Measurements from ENCODE around the gene GTF3C5.
"Not testable (repeated sequence)": the region's sequence is repeated elsewhere in the genome, so short reads cannot be mapped to it uniquely, and the experiment has no call there.

Gene GTF3C5

GRCh38 chr9:133078486-133078885 is 47.7 kb downstream of the GTF3C5 start:
- Histone ChIP-seq H3K79me2 (ENCODE audit: insufficient read depth, low read length) (no peaks in the 10 kb centered on the region), H3F3A (ENCODE audit: low read depth) (no peaks in the 10 kb centered on the region), H3K9me2 (replicated peaks; ENCODE audit: low read depth, low read length) (no peaks in the 10 kb centered on the region), H4K20me1 (ENCODE audit: insufficient read depth, low read length, poor library complexity, severe bottlenecking) (no peaks in the 10 kb centered on the region), H3K4me1 (ENCODE audit: insufficient read depth, low read length, poor library complexity, severe bottlenecking) (peaks cover 13% of the 10 kb centered on the region), H3K9ac (ENCODE audit: low read depth, low read length, poor library complexity, severe bottlenecking) (no peak overlapping the region), H3K27me3 (ENCODE audit: insufficient read depth, low read length, poor library complexity, severe bottlenecking) (no peaks in the 10 kb centered on the region), H3K36me3 (ENCODE audit: insufficient read depth, low read length) (no peaks in the 10 kb centered on the region), H3K4me2 (ENCODE audit: low read depth, low read length, poor library complexity, severe bottlenecking) (no peak overlapping the region), H3K9me3 (ENCODE audit: insufficient read depth, low read depth, low read length) (no peaks in the 10 kb centered on the region), H3K4me3 (ENCODE audit: low read length, poor library complexity, severe bottlenecking) (no peak overlapping the region), H2AFZ (ENCODE audit: low read length) (no peak overlapping the region)
- no peak for TF ChIP-seq CTCF (conservative IDR thresholded peaks at IDR 0.05; ENCODE audit: low read length)
- no peak for TF ChIP-seq EZH2phosphoT487 (IDR thresholded peaks at IDR 0.05; ENCODE audit: borderline replicate concordance)

GRCh38 chr9:133080161-133080560 is 49.4 kb downstream of the GTF3C5 start:
- Histone ChIP-seq H3F3A (ENCODE audit: low read depth) (no peaks in the 10 kb centered on the region), H3K79me2 (ENCODE audit: insufficient read depth, low read length) (no peaks in the 10 kb centered on the region), H3K27me3 (ENCODE audit: insufficient read depth, low read length, poor library complexity, severe bottlenecking) (no peaks in the 10 kb centered on the region), H4K20me1 (ENCODE audit: insufficient read depth, low read length, poor library complexity, severe bottlenecking) (no peaks in the 10 kb centered on the region), H2AFZ (ENCODE audit: low read length) (no peak overlapping the region), H3K4me2 (ENCODE audit: low read depth, low read length, poor library complexity, severe bottlenecking) (no peak overlapping the region), H3K36me3 (ENCODE audit: insufficient read depth, low read length) (no peaks in the 10 kb centered on the region), H3K4me3 (ENCODE audit: low read length, poor library complexity, severe bottlenecking) (no peak overlapping the region), H3K4me1 (ENCODE audit: insufficient read depth, low read length, poor library complexity, severe bottlenecking) (peaks cover 13% of the 10 kb centered on the region), H3K9ac (ENCODE audit: low read depth, low read length, poor library complexity, severe bottlenecking) (no peak overlapping the region), H3K9me2 (replicated peaks; ENCODE audit: low read depth, low read length) (no peaks in the 10 kb centered on the region), H3K9me3 (ENCODE audit: insufficient read depth, low read depth, low read length) (no peaks in the 10 kb centered on the region)
- no peak for TF ChIP-seq CTCF (conservative IDR thresholded peaks at IDR 0.05; ENCODE audit: low read length)
- no peak for TF ChIP-seq EZH2phosphoT487 (IDR thresholded peaks at IDR 0.05; ENCODE audit: borderline replicate concordance)

- H3K9ac ChIP-seq (ENCODE audit: low read depth, low read length, poor library complexity, severe bottlenecking); H3K4me3 ChIP-seq (ENCODE audit: low read length, poor library complexity, severe bottlenecking); H3K36me3 ChIP-seq (ENCODE audit: insufficient read depth, low read length); H3K9me2 ChIP-seq (replicated peaks; ENCODE audit: low read depth, low read length); H3K79me2 ChIP-seq (ENCODE audit: insufficient read depth, low read length); H4K20me1 ChIP-seq (ENCODE audit: insufficient read depth, low read length, poor library complexity, severe bottlenecking); H3K27me3 ChIP-seq (ENCODE audit: insufficient read depth, low read length, poor library complexity, severe bottlenecking); H3K9me3 ChIP-seq (ENCODE audit: insufficient read depth, low read depth, low read length); H3K4me2 ChIP-seq (ENCODE audit: low read depth, low read length, poor library complexity, severe bottlenecking); H2AFZ ChIP-seq (ENCODE audit: low read length); H3F3A ChIP-seq (ENCODE audit: low read depth): not testable (repeated sequence)
- H3K4me1 ChIP-seq (ENCODE audit: insufficient read depth, low read length, poor library complexity, severe bottlenecking): peaks cover 13% of the 10 kb centered on the region
- peak; percentile 50 for TF ChIP-seq CTCF (conservative IDR thresholded peaks at IDR 0.05; ENCODE audit: low read length)
Observed at GRCh38 chr9:133080786-133081779, 50.3 kb downstream of the GTF3C5 start.

- not testable (repeated sequence) for H3K27me3 ChIP-seq (ENCODE audit: insufficient read depth, low read length, poor library complexity, severe bottlenecking); H4K20me1 ChIP-seq (ENCODE audit: insufficient read depth, low read length, poor library complexity, severe bottlenecking); H2AFZ ChIP-seq (ENCODE audit: low read length); H3K9me3 ChIP-seq (ENCODE audit: insufficient read depth, low read depth, low read length); H3F3A ChIP-seq (ENCODE audit: low read depth); H3K9ac ChIP-seq (ENCODE audit: low read depth, low read length, poor library complexity, severe bottlenecking); H3K4me2 ChIP-seq (ENCODE audit: low read depth, low read length, poor library complexity, severe bottlenecking); H3K9me2 ChIP-seq (replicated peaks; ENCODE audit: low read depth, low read length); H3K4me3 ChIP-seq (ENCODE audit: low read length, poor library complexity, severe bottlenecking); H3K36me3 ChIP-seq (ENCODE audit: insufficient read depth, low read length); H3K79me2 ChIP-seq (ENCODE audit: insufficient read depth, low read length)
- H3K4me1 ChIP-seq (ENCODE audit: insufficient read depth, low read length, poor library complexity, severe bottlenecking): peaks cover 13% of the 10 kb centered on the region
Observed at GRCh38 chr9:133081957-133082644, 51.3 kb downstream of the GTF3C5 start.

GRCh38 chr9:133083688-133084087 is 52.9 kb downstream of the GTF3C5 start:
- not testable (repeated sequence) for H3F3A ChIP-seq (ENCODE audit: low read depth); H3K36me3 ChIP-seq (ENCODE audit: insufficient read depth, low read length); H3K9me2 ChIP-seq (replicated peaks; ENCODE audit: low read depth, low read length); H2AFZ ChIP-seq (ENCODE audit: low read length); H3K4me2 ChIP-seq (ENCODE audit: low read depth, low read length, poor library complexity, severe bottlenecking); H3K27me3 ChIP-seq (ENCODE audit: insufficient read depth, low read length, poor library complexity, severe bottlenecking); H3K4me3 ChIP-seq (ENCODE audit: low read length, poor library complexity, severe bottlenecking); H3K9me3 ChIP-seq (ENCODE audit: insufficient read depth, low read depth, low read length); H4K20me1 ChIP-seq (ENCODE audit: insufficient read depth, low read length, poor library complexity, severe bottlenecking); H3K79me2 ChIP-seq (ENCODE audit: insufficient read depth, low read length); H3K9ac ChIP-seq (ENCODE audit: low read depth, low read length, poor library complexity, severe bottlenecking)
- H3K4me1 ChIP-seq (ENCODE audit: insufficient read depth, low read length, poor library complexity, severe bottlenecking): peaks cover 10% of the 10 kb centered on the region

Measured in Loucy (cell line).